Non-pigmented ciliary epithelial cell (primary cell): ENCODE measurements around the gene SLAMF6.
"Not testable (repeated sequence)": the region's sequence is repeated elsewhere in the genome, so short reads cannot be mapped to it uniquely, and the experiment has no call there.

ENCODE experiments used
- DNase-seq: peaks from one replicate; pipeline ENCODE4 v3.0.0-alpha.2; 2010; ENCODE audit warnings: low read depth

SLAMF6 gene

GRCh38 chr1:160522622-160523345 lies at the start of gene SLAMF6:
Gene SLAMF6 (minus strand): TSS chr1:160523255. CDS start chr1:160523192, 63 bp downstream.
- no peak for DNase-seq

GRCh38 chr1:160570840-160571239 lies 47.8 kb upstream of the SLAMF6 start:
- no peak for DNase-seq

GRCh38 chr1:160569806-160570205 lies 46.8 kb upstream of the SLAMF6 start:
- no peak for DNase-seq

GRCh38 chr1:160567858-160568682 lies 45.0 kb upstream of the SLAMF6 start:
- DNase-seq, result no peak

GRCh38 chr1:160567341-160567740 lies 44.3 kb upstream of the SLAMF6 start:
- no peak for DNase-seq

GRCh38 chr1:160565564-160565963 lies 42.5 kb upstream of the SLAMF6 start:
- no peak for DNase-seq

- DNase-seq, result not testable (repeated sequence)
These were observed 40.2 kb upstream of the SLAMF6 start for GRCh38 chr1:160563230-160563629.

- not testable (repeated sequence) for DNase-seq
These were observed 39.7 kb upstream of the SLAMF6 start for GRCh38 chr1:160562745-160563144.

- DNase-seq, result no peak
These were observed 37.8 kb upstream of the SLAMF6 start for GRCh38 chr1:160560806-160561205.

GRCh38 chr1:160560045-160560705 lies 37.1 kb upstream of the SLAMF6 start:
- no peak for DNase-seq

GRCh38 chr1:160559437-160559836 lies 36.4 kb upstream of the SLAMF6 start:
- not testable (repeated sequence) for DNase-seq

- DNase-seq, result no peak
These were observed 35.8 kb upstream of the SLAMF6 start for GRCh38 chr1:160558660-160559380.

GRCh38 chr1:160553778-160554177 lies 30.7 kb upstream of the SLAMF6 start:
- no peak for DNase-seq

- no peak for DNase-seq
These were observed 29.4 kb upstream of the SLAMF6 start for GRCh38 chr1:160552425-160552824.

GRCh38 chr1:160550572-160551034 lies 27.5 kb upstream of the SLAMF6 start:
- DNase-seq, result no peak

GRCh38 chr1:160549665-160550006 lies 26.6 kb upstream of the SLAMF6 start:
- DNase-seq, result no peak

GRCh38 chr1:160548960-160549664 lies 26.1 kb upstream of the SLAMF6 start:
- no peak for DNase-seq

- no peak for DNase-seq
These were observed 25.1 kb upstream of the SLAMF6 start for GRCh38 chr1:160548183-160548582.

- DNase-seq, result no peak
These were observed 24.4 kb upstream of the SLAMF6 start for GRCh38 chr1:160547422-160547821.

- DNase-seq, result no peak
These were observed 23.9 kb upstream of the SLAMF6 start for GRCh38 chr1:160546942-160547341.

GRCh38 chr1:160544647-160545046 lies 21.6 kb upstream of the SLAMF6 start:
- DNase-seq, result no peak
